ENCODE measurements around the gene CPLANE1. TPM values are rescaled to one million over a fixed set of nuclear protein-coding genes. Genes with fewer than 3 reads are reported as not detected.
"Not testable (repeated sequence)": the region's sequence is repeated elsewhere in the genome, so short reads cannot be mapped to it uniquely, and the experiment has no call there.

Gene CPLANE1
- total RNA-seq, 1 experiment from 2014 or later = 23.0 TPM

DNA sequence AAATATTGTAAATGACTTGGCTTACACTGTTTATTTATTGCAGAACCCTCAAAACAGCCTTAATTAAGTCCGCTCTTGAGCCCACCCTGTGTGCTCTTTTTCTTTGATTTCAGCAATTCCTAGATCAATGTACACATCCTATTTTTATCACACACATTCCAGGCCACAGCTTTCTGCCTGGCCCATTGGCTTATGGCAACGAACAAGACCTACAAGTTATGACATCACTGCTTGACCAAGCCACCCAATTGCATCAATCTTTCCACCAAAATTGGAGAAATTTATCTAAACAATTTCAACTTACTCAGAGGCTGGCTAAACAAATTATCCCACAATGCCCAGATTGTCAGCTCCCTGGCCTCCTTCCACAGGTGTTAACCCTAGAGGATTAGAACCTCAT is 158.4 kb downstream of the CPLANE1 start:
- in situ Hi-C loops (cut with HindIII; ENCODE audit: low pct_unique_long_range_greater_than_20kb, low sequenced_read_pairs) = no loop called here
- no peak for DNase-seq (ENCODE audit: low read depth, low spot score)

DNA sequence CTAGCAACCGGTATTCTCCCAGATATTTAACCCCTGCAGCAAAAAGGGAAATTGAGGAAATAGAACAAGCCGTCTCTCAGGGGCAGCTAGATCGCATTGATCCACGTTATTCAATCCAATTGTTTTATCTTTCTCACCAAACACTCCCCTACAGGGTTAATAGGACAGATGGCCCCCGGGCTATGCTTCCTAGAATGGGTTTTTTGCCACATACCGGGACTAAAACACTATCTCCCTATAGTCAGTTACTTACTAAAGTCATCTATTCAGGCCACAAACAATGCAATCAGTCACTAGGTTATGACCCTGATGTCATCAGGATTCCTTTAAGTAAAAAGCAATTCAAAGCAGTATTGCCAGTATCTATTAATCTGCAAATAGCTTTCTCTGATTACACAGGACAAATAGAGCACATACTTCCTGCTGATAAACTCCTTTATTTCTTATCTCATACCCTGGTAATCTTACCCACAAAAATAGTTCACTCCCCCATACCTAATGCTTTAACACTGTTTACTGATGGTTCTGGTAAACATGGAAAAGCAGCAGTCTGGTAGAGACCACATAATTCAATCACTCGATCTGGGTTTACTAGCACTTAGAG is 159.0 kb downstream of the CPLANE1 start:
- peak; percentile 82 for DNase-seq (ENCODE audit: low read depth, low spot score)

DNA sequence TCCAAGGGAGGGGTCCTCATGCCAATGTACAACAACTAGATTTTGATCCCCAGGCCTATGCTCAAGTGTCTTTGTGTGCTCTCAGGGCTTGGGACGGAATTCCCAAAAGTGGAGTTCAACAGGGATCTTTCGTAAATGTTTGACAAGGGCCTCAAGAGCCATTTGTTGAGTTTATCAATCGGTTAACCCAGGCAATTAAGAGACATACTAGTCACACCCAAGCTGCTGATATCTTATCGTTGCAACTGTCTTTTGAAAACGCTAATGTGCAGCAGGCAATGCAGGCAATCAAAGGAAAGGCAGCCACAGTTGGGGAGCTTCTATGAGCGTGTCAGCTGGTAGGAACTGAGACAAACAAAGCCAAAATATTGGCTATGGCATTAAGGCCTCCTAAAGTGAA is 161.2 kb downstream of the CPLANE1 start:
- in situ Hi-C loops (cut with HindIII; ENCODE audit: low pct_unique_long_range_greater_than_20kb, low sequenced_read_pairs) = no loop called here
- DNase-seq (ENCODE audit: low read depth, low spot score) = no peak

More for the DNA sequence above, 159.0 kb downstream of the CPLANE1 start:
- in situ Hi-C loops (cut with HindIII; ENCODE audit: low pct_unique_long_range_greater_than_20kb, low sequenced_read_pairs) = no loop called here

DNA sequence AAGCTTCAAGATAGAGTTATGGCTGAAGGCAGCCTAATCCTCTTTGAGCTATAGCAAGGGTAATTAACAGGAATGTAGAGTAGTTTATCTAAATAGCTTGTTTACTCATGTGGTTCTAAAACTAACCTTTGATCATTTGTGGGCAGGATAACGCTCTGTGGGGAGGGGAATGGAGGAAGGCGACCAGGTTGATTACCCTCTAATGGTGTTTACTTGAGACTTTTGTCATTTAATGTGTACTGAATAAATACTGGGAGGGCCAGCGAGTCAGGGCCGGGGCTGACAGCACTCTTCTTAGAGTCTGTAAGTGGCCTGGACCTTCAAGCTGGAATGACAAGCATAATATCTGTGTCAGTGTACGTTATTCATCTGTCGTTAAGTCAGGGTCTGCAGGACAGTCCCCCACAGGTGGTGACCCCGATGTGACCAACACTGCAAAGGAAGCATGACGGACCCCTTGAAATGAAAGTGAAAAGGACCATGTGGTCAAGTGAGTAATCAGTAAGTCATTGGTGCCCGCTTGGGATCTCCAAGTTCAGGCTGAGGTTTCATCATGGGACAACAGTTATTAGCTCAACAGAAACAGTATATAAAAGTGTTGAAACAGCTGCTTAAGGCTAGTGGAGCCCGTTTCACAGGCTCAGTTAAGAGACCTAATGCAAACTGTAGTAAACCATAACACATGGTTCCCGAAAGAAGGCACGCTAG is 162.6 kb downstream of the CPLANE1 start:
- DNase-seq (ENCODE audit: low read depth, low spot score) = no peak

DNA sequence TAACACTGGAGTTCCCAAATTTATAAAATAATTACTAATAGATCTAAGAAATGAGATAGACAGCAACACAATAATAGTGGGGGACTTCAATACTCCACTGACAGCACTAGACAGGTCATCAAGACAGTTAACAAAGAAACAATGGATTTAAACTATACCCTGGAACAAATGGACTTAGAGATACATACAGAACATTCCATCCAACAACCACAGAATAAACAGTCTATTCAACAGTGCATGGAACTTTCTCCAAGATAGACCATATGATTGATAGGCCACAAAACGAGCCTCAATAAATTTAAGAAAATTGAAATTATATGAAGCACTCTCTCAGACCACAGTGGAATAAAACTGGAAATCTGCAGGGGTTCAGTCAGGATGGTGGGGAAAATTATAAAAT is 163.2 kb downstream of the CPLANE1 start:
- in situ Hi-C loops (cut with HindIII; ENCODE audit: low pct_unique_long_range_greater_than_20kb, low sequenced_read_pairs); DNase-seq (ENCODE audit: low read depth, low spot score): not testable (repeated sequence)

More for the DNA sequence above, 162.6 kb downstream of the CPLANE1 start:
- in situ Hi-C loops (cut with HindIII; ENCODE audit: low pct_unique_long_range_greater_than_20kb, low sequenced_read_pairs) = no loop called here

DNA sequence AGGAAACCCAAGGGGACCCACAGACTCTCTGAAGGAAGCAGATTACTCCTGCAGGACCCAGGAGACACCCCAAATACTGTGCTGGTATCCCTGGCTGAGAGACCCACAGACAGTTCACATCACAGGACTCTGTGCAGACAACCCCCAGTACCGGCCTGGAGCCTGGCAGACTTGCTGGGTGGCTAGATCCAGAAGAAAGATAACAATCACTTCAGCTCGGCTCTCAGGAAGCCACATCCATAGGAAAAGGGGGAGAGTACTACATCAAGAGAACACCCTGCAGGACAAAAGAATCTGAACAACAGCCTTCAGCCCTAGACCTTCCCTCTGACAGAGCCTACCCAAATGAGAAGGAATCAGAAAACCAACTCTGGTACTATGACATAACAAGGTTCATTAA is 166.2 kb downstream of the CPLANE1 start:
- DNase-seq (ENCODE audit: low read depth, low spot score); in situ Hi-C loops (cut with HindIII; ENCODE audit: low pct_unique_long_range_greater_than_20kb, low sequenced_read_pairs): not testable (repeated sequence)

DNA sequence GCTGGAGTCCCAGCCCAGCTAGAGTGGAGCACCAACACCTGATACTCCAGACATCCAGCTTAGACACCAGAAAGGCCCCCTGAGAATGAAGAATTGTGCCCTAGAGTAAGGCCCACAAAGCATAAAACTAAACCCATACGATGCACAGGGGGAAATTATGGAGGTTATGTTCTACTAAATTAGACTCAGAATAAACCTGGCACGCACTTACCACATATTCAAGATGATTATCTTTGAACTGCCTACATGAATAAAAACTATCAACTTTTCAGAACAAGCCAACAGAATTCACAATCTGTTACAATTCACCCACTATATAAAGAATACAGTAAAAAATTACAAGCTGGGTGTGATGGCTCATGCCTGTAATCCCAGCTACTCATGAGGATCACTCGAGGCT is 168.5 kb downstream of the CPLANE1 start:
- DNase-seq (ENCODE audit: low read depth, low spot score) = no peak
- in situ Hi-C loops (cut with HindIII; ENCODE audit: low pct_unique_long_range_greater_than_20kb, low sequenced_read_pairs) = no loop called here

DNA sequence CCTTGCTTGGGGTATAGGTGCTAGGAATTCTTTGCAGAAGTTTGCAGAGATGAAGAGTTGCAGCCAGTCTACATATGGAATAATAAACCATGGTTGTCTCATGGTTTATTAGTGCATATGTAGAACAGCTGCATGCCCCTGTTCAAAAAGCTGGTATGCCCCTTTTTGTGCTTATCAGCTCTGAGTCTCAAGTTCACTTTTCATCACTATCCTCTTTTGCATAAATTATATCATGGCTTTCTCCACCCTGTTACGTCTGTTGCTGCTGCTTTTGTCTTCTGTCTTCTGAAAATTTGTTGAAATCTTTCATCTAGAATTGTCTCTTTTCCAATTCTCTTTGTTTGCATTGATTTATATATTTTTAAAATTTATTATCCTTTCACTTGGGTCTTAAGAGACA is 172.0 kb downstream of the CPLANE1 start:
- DNase-seq (ENCODE audit: low read depth, low spot score) = no peak
- in situ Hi-C loops (cut with HindIII; ENCODE audit: low pct_unique_long_range_greater_than_20kb, low sequenced_read_pairs) = no loop called here

DNA sequence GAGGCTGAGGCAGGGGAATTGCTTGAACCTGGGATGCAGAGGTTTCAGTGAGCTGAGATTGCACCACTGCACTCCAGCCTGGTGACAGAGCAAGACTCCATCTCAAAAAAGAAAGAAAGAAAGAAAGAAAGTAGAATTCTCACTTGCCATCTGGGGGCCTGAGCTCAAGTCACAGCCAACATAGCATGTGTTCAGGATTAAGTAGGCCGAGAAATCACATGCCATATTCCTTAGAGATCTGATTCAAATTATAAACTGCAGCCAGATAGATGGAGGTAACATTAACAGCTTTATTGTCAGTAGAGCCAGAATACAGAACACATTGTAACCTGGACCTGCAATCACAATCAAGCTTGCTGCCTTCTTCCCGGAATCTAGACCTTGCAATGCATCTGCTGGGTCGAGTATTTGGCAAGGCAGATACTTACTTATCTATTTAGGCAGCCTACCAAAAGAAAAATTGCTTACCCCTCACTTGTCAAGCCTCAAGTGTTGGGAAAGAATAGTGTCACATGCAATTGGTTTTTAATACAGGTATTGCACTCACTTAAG is 173.7 kb downstream of the CPLANE1 start:
- in situ Hi-C loops (cut with HindIII; ENCODE audit: low pct_unique_long_range_greater_than_20kb, low sequenced_read_pairs) = no loop called here

DNA sequence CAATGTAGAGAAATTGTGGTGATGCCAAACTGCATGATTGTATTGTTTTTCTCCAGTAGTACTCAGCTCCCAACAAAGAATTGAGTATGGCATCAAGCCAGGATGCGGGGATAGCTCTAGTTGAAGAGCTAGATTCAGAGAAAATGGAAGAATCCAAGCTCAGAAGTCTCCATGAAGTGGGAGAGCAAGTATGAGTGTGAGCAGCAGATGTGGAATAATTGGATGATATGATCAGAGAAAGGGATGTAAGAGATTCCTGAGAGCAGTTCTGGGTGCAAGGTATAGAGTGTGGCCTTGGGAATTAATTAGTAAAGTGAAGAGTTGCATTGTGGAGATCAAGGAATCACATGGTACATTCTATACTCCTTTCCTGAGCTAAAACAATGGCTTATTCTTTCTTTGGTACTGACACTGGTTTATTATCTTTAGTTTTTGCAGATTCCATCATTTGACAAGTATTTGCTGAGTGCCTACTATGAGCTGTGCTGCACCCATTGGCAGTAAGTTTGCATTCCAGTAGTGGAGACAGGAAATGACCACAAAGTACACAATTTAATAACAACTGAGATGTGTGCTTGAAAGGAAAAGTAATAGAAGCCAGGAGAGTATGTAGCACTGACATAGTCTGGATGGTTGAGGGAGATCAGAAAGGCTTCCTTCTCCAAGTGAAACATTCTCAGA is 177.1 kb downstream of the CPLANE1 start:
- in situ Hi-C loops (cut with HindIII; ENCODE audit: low pct_unique_long_range_greater_than_20kb, low sequenced_read_pairs) = no loop called here
- DNase-seq (ENCODE audit: low read depth, low spot score) = peak; percentile 77

More for the DNA sequence above, 173.7 kb downstream of the CPLANE1 start:
- DNase-seq (ENCODE audit: low read depth, low spot score) = no peak

DNA sequence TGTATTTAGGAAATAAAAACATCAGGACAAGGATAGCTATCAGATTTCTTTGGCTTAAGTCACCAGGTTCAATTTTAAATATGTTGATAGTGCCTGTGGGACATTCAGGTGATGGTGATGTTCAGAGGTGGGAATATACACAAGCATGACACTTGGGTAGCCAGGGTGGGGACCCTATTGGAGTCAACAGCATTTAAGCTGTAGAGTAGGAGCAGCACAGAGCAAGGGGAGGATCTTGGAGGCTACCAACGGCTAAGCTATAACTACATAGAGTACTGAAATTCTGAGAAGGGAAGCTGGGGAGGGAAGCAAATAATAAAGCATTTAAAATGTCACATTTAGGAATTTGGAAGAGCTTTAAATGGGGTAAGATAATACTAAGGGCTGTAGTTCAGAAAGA is 177.7 kb downstream of the CPLANE1 start:
- DNase-seq (ENCODE audit: low read depth, low spot score) = no peak
- in situ Hi-C loops (cut with HindIII; ENCODE audit: low pct_unique_long_range_greater_than_20kb, low sequenced_read_pairs) = no loop called here

DNA sequence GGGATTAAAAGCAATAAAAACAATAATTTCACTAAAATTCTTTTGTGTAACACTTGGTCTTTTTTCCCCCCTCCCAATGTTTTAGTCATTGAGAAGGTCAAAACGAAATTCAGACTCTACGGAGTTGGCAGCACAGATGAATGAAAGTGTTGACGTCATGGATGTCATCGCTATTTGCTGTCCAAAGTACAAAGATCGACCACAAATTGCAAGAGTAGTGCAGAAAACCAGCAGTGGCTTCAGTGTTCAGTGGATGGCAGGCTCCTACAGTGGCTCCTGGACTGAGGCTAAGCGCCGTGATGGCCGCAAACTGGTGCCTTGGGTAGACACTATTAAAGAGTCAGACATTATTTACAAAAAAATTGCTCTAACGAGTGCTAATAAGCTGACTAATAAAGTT is 184.7 kb downstream of the CPLANE1 start:
- in situ Hi-C loops (cut with HindIII; ENCODE audit: low pct_unique_long_range_greater_than_20kb, low sequenced_read_pairs) = no loop called here
- no peak for DNase-seq (ENCODE audit: low read depth, low spot score)

DNA sequence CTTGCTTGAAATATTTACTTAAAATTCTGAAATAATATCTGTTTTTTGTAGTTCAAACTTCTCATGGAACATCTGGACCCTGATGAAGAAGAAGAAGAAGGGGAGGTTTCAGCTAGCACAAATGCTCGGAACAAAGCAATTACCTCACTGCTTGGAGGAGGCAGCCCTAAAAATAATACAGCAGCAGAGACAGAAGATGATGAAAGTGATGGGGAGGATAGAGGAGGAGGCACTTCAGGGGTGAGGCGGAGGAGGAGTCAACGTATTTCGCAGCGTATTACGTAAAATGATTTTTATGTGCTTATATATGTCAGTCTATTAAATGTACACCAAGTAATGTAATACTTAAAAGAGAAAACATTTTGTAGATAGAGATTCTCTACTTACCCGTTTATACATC is 185.4 kb downstream of the CPLANE1 start:
- in situ Hi-C loops (cut with HindIII; ENCODE audit: low pct_unique_long_range_greater_than_20kb, low sequenced_read_pairs) = no loop called here
- DNase-seq (ENCODE audit: low read depth, low spot score) = no peak

DNA sequence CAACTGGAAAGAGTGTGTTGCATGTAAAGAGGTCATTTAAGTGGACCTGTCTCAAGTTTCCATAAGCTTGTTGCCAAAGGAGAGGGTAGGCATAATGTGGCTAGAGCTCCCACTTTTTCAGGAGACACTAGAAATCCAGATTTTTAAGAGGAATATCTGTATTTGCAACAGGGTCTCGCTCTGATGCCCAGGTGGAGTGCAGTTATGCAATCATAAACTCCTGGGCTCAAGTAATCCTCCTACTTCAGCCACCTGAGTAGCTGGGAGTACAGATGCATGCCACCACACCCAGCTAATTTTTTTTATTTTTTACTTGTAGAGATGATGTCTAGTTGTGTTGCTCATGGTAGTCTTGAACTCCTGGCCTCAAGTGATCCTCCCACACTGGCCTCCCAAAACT is 189.1 kb downstream of the CPLANE1 start:
- no peak for DNase-seq (ENCODE audit: low read depth, low spot score)
- in situ Hi-C loops (cut with HindIII; ENCODE audit: low pct_unique_long_range_greater_than_20kb, low sequenced_read_pairs) = no loop called here

DNA sequence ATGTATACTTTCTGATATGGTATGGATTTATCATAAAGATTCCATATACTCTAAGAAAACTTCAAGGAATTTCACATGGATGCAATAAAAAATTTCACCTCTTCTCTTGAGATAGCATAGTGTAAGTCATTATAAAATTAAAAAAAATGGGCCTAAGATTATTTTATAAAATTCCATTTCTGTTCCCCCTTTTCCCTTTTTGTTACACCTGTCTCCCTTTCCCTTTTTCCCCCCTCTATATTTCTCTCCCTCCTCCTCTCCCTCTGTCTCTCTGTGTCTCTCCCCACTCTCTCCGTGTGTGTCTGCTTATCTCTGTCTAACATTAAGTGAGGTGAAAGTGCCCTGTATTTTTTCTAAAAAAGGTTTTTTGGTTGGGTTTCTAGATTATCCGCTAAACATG is 192.4 kb downstream of the CPLANE1 start:
- DNase-seq (ENCODE audit: low read depth, low spot score) = no peak
- in situ Hi-C loops (cut with HindIII; ENCODE audit: low pct_unique_long_range_greater_than_20kb, low sequenced_read_pairs) = no loop called here
